A549 (cell line): ENCODE results near the gene CABYR. TPM values are rescaled to one million over a fixed set of nuclear protein-coding genes. Genes with fewer than 3 reads are reported as not detected.
"Not testable (repeated sequence)": the region's sequence is repeated elsewhere in the genome, so short reads cannot be mapped to it uniquely, and the experiment has no call there.

ENCODE experiments used
- ATAC-seq, 2 experiments: fragments of 200-7000 bp in 1 of 2; fragments of >200 bp in 1 of 2; cut with Nextera tagmentation in 1 of 2; cut with Tn5 transposase in 1 of 2; 3 replicates each; pipeline versions ENCODE4 v1.8.0 to v1.9.1; 2018 to 2020; ENCODE audit warnings: mild to moderate bottlenecking in 1 of 2, moderate library complexity in 1 of 2
- CTCF ChIA-PET: fragments of 300-600 bp; sonication (Branson Sonifier 250); formaldehyde crosslinking; extraction: SDS; loops from one replicate; lab custom pipeline; 2021; ENCODE audit warnings: antibody characterized with exemption, inconsistent platforms; lab: Yijun Ruan, JAX
- POLR2A ChIA-PET: fragments of 350-600 bp; formaldehyde crosslinking; extraction: SDS; loops from one replicate; lab custom pipeline; 2021; ENCODE audit warnings: antibody characterized with exemption, inconsistent platforms; lab: Yijun Ruan, JAX
- DNase-seq, 2 experiments: peaks; one replicate each; pipeline versions ENCODE4 v3.0.0 to v3.0.0-alpha.2; 2011 to 2016; ENCODE audit warnings: low read depth in 1 of 2, low spot score in 1 of 2
- FAIRE-seq: peaks from 2 replicates; lab custom pipeline; 2011; peaks lifted over from hg19 to GRCh38; lab: Jason Lieb, UNC
- H3K27ac ChIP-seq, 2 experiments: fragments of >200 bp; sonication (Bioruptor Twin); formaldehyde crosslinking; 3 replicates each; pipeline ENCODE4 v1.5.1; 2016 to 2017
- H3K4me1 ChIP-seq: fragments of >200 bp; sonication (Bioruptor Twin); formaldehyde crosslinking; 3 replicates; pipeline ENCODE4 v1.6.1; 2016
- H3K4me2 ChIP-seq: fragments of >200 bp; sonication (Bioruptor Twin); formaldehyde crosslinking; 3 replicates; pipeline ENCODE4 v1.6.1; 2016
- H3K4me3 ChIP-seq: fragments of >200 bp; sonication (Bioruptor Twin); formaldehyde crosslinking; 3 replicates; pipeline ENCODE4 v1.5.1; 2016
- H3K9me3 ChIP-seq: fragments of >200 bp; sonication (Bioruptor Twin); formaldehyde crosslinking; 3 replicates; pipeline ENCODE4 v1.6.1; 2016
- CHD4 ChIP-seq: fragments of 200-600 bp; sonication (generic); IDR thresholded peaks from 2 replicates; pipeline ENCODE4 v1.6.1; 2016; ENCODE audit warnings: antibody characterized with exemption, mild to moderate bottlenecking, borderline replicate concordance
- EP300 ChIP-seq, 2 experiments: fragments of >200 bp; sonication (Bioruptor Twin); formaldehyde crosslinking; IDR thresholded peaks; 2 replicates in 1 of 2; 3 replicates in 1 of 2; pipeline ENCODE4 v1.6.1; 2016 to 2017
- HEYL ChIP-seq: fragments of 250-450 bp; sonication (Bioruptor Pico); IDR thresholded peaks from 2 replicates; pipeline ENCODE4 v1.8.0; 2021; ENCODE audit warnings: mild to moderate bottlenecking, moderate library complexity
- HOXA7 ChIP-seq: fragments of 250-450 bp; sonication (Bioruptor Pico); IDR thresholded peaks from 2 replicates; pipeline ENCODE4 v1.5.0; 2020; ENCODE audit warnings: mild to moderate bottlenecking, moderate library complexity
- JUN ChIP-seq, 2 experiments: fragments of >200 bp; sonication (Bioruptor Twin); formaldehyde crosslinking; IDR thresholded peaks; 2 replicates in 1 of 2; 3 replicates in 1 of 2; pipeline ENCODE4 v1.6.1; 2016 to 2017
- MYC ChIP-seq: IDR thresholded peaks from 2 replicates; pipeline ENCODE4 v1.6.1; 2012; ENCODE audit warnings: mild to moderate bottlenecking, inconsistent platforms, low read length, improper control_type of control experiment, borderline replicate concordance
- NFE2L2 ChIP-seq: fragments of 150-350 bp; conservative IDR thresholded peaks from 2 replicates; pipeline ENCODE4 v1.6.1; 2014; ENCODE audit warnings: low read length
- NPAS2 ChIP-seq: fragments of 250-450 bp; sonication (Bioruptor Pico); IDR thresholded peaks from 2 replicates; pipeline ENCODE4 v1.8.0; 2022; ENCODE audit warnings: mild to moderate bottlenecking, moderate library complexity, borderline replicate concordance
- PHF8 ChIP-seq: fragments of 200-600 bp; sonication (generic); IDR thresholded peaks from 2 replicates; pipeline ENCODE4 v1.6.1; 2016; ENCODE audit warnings: low read depth, mild to moderate bottlenecking, antibody characterized with exemption, moderate library complexity, borderline replicate concordance
- POLR2A ChIP-seq: IDR thresholded peaks from 2 replicates; pipeline ENCODE4 v1.6.1; 2012; ENCODE audit warnings: mild to moderate bottlenecking, low read length
- POLR2AphosphoS2 ChIP-seq: conservative IDR thresholded peaks from 2 replicates; pipeline ENCODE4 v1.6.1; 2012; ENCODE audit warnings: low read length, improper control_type of control experiment, inconsistent platforms
- RCOR1 ChIP-seq: fragments of 150-350 bp; IDR thresholded peaks from 2 replicates; pipeline ENCODE4 v1.6.1; 2014; ENCODE audit warnings: antibody characterized with exemption, low read length, low read depth
- RNF2 ChIP-seq: fragments of 200-600 bp; sonication (generic); IDR thresholded peaks from 2 replicates; pipeline ENCODE4 v1.6.1; 2016; ENCODE audit warnings: low read depth, mild to moderate bottlenecking, antibody characterized with exemption, moderate library complexity, borderline replicate concordance
- ZFP36 ChIP-seq: fragments of 450-650 bp; IDR thresholded peaks from 2 replicates; pipeline ENCODE4 v1.6.1; 2014; ENCODE audit warnings: borderline replicate concordance; ENCODE audit not compliant: partially characterized antibody
- WGBS: methylation state at CpG from one replicate; pipeline ENCODE4 v1.1.6; 2017; ENCODE audit errors: missing lambda C conversion rate; 5-methylcytosine and 5-hydroxymethylcytosine counted together
- polyA plus RNA-seq, 4 experiments: library from polyadenylated mRNA; depleted of rRNA in 3 of 4; stranded (reverse); fragments of >200 nt; fragmentation: RNase III in 1 of 4; extraction: RNeasy Plus Mini Kit Qiagen cat#74134 plus additional on column Dnase treatment in 1 of 4; gene quantifications; 2 replicates in 3 of 4; 3 replicates in 1 of 4; pipeline ENCODE4 v1.2.3, GENCODE V29; 2011 to 2017
- TF ChIP-seq, protein P1 (sequence below): fragments of >200 bp; sonication (Bioruptor Twin); formaldehyde crosslinking; IDR thresholded peaks from 3 replicates; pipeline ENCODE4 v1.5.1; 2016
- TF ChIP-seq, protein P2 (sequence below): fragments of 200-600 bp; sonication (generic); IDR thresholded peaks from 2 replicates; pipeline ENCODE4 v1.6.1; 2016; ENCODE audit warnings: antibody characterized with exemption, mild to moderate bottlenecking, moderate library complexity
- TF ChIP-seq, protein P3 (sequence below): fragments of >200 bp; sonication (Bioruptor Twin); formaldehyde crosslinking; IDR thresholded peaks from 3 replicates; pipeline ENCODE4 v1.6.1; 2016

CABYR gene
- polyA plus RNA-seq, 2 of the 4 experiments (the other 2 are of a cell fraction): 14.8 to 22.1 TPM

DNA sequence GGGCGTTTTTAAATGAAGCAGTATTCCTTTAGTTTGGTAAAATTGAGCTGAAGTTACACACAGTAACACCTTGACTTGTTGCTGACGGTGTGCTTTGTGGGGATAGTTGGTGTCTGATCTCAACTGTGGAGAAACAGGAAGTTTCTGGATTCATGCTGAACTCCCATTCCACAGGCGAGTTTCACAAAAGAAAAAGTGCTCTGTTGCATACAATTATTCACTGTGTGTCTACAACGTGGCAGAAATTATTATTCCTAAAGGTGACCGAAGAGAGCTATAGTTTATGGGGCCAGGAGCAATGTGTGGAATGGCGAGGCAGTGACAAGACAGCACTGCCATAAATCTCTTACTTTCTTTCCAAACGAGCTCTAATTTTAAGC lies 463 bp upstream of the CABYR start (continued):
- TF ChIP-seq MYC: no peak
- TF ChIP-seq RNF2: no peak
- TF ChIP-seq, protein P1, sequence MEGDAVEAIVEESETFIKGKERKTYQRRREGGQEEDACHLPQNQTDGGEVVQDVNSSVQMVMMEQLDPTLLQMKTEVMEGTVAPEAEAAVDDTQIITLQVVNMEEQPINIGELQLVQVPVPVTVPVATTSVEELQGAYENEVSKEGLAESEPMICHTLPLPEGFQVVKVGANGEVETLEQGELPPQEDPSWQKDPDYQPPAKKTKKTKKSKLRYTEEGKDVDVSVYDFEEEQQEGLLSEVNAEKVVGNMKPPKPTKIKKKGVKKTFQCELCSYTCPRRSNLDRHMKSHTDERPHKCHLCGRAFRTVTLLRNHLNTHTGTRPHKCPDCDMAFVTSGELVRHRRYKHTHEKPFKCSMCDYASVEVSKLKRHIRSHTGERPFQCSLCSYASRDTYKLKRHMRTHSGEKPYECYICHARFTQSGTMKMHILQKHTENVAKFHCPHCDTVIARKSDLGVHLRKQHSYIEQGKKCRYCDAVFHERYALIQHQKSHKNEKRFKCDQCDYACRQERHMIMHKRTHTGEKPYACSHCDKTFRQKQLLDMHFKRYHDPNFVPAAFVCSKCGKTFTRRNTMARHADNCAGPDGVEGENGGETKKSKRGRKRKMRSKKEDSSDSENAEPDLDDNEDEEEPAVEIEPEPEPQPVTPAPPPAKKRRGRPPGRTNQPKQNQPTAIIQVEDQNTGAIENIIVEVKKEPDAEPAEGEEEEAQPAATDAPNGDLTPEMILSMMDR: no peak

DNA sequence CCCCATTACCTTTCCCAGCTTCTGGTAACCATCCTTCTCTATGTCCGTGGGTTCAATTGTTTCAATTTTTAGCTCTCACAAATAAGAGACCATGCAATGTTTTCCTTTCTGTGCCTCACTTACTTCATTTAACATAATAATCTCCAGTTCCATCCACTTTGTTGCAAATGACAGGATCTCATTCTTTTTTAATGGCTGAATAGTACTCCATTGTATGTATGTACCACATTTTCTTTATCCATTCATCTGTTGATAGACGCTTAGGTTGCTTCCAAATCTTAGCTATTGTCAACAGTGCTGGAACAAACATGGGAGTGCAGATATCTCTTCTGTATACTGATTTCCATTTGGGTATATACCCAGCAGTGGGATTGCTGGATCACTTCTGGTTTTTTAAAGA lies 1.8 kb downstream of the CABYR start:
- ChIA-PET CTCF (interaction anchor here (1.2 kb wide), 1 partner anchor 15 kb away, joined by 3 read pairs; no protein-coding TSS in a partner anchor), POLR2A (no interaction called here)

DNA sequence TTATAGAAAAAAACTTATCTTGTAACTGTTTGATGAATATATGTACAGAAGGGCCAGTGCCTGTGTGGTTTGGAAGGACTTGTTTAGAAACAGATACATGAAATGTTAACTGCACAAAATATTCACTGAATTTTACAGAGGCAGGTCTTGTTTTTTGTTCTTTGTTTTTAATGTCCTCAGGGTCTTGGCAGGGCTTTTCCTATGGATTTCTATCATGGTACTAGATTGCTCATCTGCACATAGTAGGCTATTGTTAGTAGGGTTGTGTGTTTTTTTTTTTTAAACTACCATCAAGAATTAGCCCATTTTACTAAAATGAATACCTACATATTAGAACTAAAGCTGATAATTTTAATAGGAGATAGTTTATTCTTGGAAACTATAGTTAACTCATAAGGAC lies 3.5 kb downstream of the CABYR start:
- DNase-seq (no peak), FAIRE-seq (no peak), ATAC-seq (no peak)
- no peak overlapping the region for H3K4me3 ChIP-seq
- peaks cover 11% of the 10 kb centered on the region; the same call in 2 of the 3 replicates for H3K4me1 ChIP-seq
- no peak overlapping the region for H3K4me2 ChIP-seq
- CTCF ChIA-PET: interaction anchor here (0.7 kb wide), 1 partner anchor 50 kb away, joined by 3 read pairs; no protein-coding TSS in a partner anchor
- POLR2A ChIA-PET: no interaction called here
- no peak for TF ChIP-seq EP300 (IDR thresholded peaks at IDR 0.05)
- H3K9me3 ChIP-seq: no peaks in the 10 kb centered on the region
- H3K27ac ChIP-seq: no peak overlapping the region

More for the DNA sequence above, 1.8 kb downstream of the CABYR start:
- FAIRE-seq: no peak
- no peak for ATAC-seq
- TF ChIP-seq NFE2L2 (no peak), POLR2AphosphoS2 (no peak), ZFP36 (no peak), PHF8 (no peak), HEYL (CRISPR knock-in tag) (no peak), RNF2 (no peak), JUN (IDR thresholded peaks at IDR 0.05) (no peak), POLR2A (no peak), CHD4 (no peak), HOXA7 (CRISPR knock-in tag) (no peak), MYC (no peak), RCOR1 (no peak), NPAS2 (CRISPR knock-in tag) (no peak)
- TF ChIP-seq, protein P2, sequence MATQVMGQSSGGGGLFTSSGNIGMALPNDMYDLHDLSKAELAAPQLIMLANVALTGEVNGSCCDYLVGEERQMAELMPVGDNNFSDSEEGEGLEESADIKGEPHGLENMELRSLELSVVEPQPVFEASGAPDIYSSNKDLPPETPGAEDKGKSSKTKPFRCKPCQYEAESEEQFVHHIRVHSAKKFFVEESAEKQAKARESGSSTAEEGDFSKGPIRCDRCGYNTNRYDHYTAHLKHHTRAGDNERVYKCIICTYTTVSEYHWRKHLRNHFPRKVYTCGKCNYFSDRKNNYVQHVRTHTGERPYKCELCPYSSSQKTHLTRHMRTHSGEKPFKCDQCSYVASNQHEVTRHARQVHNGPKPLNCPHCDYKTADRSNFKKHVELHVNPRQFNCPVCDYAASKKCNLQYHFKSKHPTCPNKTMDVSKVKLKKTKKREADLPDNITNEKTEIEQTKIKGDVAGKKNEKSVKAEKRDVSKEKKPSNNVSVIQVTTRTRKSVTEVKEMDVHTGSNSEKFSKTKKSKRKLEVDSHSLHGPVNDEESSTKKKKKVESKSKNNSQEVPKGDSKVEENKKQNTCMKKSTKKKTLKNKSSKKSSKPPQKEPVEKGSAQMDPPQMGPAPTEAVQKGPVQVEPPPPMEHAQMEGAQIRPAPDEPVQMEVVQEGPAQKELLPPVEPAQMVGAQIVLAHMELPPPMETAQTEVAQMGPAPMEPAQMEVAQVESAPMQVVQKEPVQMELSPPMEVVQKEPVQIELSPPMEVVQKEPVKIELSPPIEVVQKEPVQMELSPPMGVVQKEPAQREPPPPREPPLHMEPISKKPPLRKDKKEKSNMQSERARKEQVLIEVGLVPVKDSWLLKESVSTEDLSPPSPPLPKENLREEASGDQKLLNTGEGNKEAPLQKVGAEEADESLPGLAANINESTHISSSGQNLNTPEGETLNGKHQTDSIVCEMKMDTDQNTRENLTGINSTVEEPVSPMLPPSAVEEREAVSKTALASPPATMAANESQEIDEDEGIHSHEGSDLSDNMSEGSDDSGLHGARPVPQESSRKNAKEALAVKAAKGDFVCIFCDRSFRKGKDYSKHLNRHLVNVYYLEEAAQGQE: no peak
- TF ChIP-seq, protein P3, sequence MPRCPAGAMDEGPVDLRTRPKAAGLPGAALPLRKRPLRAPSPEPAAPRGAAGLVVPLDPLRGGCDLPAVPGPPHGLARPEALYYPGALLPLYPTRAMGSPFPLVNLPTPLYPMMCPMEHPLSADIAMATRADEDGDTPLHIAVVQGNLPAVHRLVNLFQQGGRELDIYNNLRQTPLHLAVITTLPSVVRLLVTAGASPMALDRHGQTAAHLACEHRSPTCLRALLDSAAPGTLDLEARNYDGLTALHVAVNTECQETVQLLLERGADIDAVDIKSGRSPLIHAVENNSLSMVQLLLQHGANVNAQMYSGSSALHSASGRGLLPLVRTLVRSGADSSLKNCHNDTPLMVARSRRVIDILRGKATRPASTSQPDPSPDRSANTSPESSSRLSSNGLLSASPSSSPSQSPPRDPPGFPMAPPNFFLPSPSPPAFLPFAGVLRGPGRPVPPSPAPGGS: no peak
- 89% methylated on average over 2 of the region's 2 CpGs for WGBS
- no peak for DNase-seq
- Histone ChIP-seq H3K4me3 (no peak overlapping the region), H3K9me3 (no peaks in the 10 kb centered on the region), H3K27ac (no peak overlapping the region), H3K4me2 (no peak overlapping the region), H3K4me1 (peaks cover 22% of the 10 kb centered on the region)

DNA sequence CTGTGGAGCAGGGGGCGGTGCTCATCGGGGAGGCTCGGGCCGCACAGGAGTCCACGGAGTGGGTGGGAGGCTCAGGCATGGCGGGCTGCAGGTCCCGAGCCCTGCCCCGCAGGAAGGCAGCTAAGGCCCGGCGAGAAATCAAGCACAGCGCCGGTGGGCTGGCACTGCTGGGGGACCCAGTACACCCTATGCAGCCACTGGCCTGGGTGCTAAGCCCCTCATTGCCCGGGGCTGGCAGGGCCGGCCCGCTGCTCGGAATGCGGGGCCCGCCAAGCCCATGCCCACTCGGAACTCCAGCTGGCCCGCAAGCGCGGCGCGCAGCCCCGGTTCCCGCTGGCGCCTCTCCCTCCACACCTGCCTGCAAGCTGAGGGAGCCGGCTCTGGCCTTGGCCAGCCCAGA lies 10.7 kb downstream of the CABYR start:
- POLR2A ChIA-PET: interaction anchor here (1.1 kb wide), 1 partner anchor 11 kb away, joined by 3 read pairs; the partner anchor contains the start of gene CABYR

More for the DNA sequence above, 10.7 kb downstream of the CABYR start:
- FAIRE-seq, H3K27ac ChIP-seq, H3K9me3 ChIP-seq, ATAC-seq, H3K4me2 ChIP-seq, CTCF ChIA-PET, H3K4me1 ChIP-seq, H3K4me3 ChIP-seq, DNase-seq: not testable (repeated sequence)
- WGBS: 100% methylated on average over 4 of the region's 28 CpGs
